ENCODE data around the gene ACSL5. TPM values are rescaled to one million over a fixed set of nuclear protein-coding genes. Genes with fewer than 3 reads are reported as not detected.

Gene ACSL5
- polyA plus RNA-seq, 1 of the 3 experiments (the other 2 are of a cell fraction) = 0.08 TPM

GRCh38 chr10:112330162-112330561 is 43.8 kb upstream of the ACSL5 start:
- Histone ChIP-seq H3K9ac (no peak overlapping the region), H3K27me3 (ENCODE audit: insufficient read depth) (no peaks in the 10 kb centered on the region), H3K79me2 (ENCODE audit: insufficient read depth) (no peaks in the 10 kb centered on the region), H3K4me2 (no peak overlapping the region), H3F3A (replicated peaks; ENCODE audit: insufficient read depth) (no peaks in the 10 kb centered on the region), H3K9me3 (no peaks in the 10 kb centered on the region), H3K4me1 (ENCODE audit: control insufficient read depth in 1 of 2, insufficient read depth in 2 of 2, low read depth in 1 of 2, low read length in 1 of 2) (no peaks in the 10 kb centered on the region), H3K27ac (ENCODE audit: low read depth in 2 of 2, low read length in 1 of 2) (no peak overlapping the region), H4K20me1 (ENCODE audit: insufficient read depth) (no peaks in the 10 kb centered on the region), H3K9me2 (no peaks in the 10 kb centered on the region), H3K36me3 (replicated peaks in 1 of 2; ENCODE audit: control insufficient read depth in 1 of 2, insufficient read depth in 2 of 2, low read length in 1 of 2) (no peaks in the 10 kb centered on the region), H2AFZ (ENCODE audit: low read depth) (no peak overlapping the region), H3K4me3 (ENCODE audit: low read depth in 2 of 2, low read length in 1 of 2) (no peak overlapping the region)
- TF ChIP-seq GATA2 (CRISPR knock-in tag; IDR thresholded peaks at IDR 0.05) (no peak), ELF1 (IDR thresholded peaks at IDR 0.05) (no peak), RFX5 (IDR thresholded peaks at IDR 0.05; ENCODE audit: low read length) (no peak), RXRA (IDR thresholded peaks at IDR 0.05; ENCODE audit: borderline replicate concordance, low read depth) (no peak), FOXJ3 (CRISPR knock-in tag; IDR thresholded peaks at IDR 0.05) (no peak), ZBTB33 (IDR thresholded peaks at IDR 0.05; ENCODE audit: borderline replicate concordance, low read depth) (no peak), SMC3 (IDR thresholded peaks at IDR 0.05; ENCODE audit: low read depth, low read length) (no peak), YY1 (IDR thresholded peaks at IDR 0.05; ENCODE audit: low read depth) (no peak)
- WGBS (ENCODE audit: low lambda C conversion rate) = 37% methylated on average over 4 of the region's 4 CpGs
- no peak for DNase-seq
- ChIA-PET POLR2A (no interaction called here), CTCF (interaction anchor here (0.7 to 1.4 kb wide), 3 partner anchors 105 to 1254 kb away, joined by 3 to 4 read pairs (median 4); partner anchors contain the start of gene ADRA2A)

DNA sequence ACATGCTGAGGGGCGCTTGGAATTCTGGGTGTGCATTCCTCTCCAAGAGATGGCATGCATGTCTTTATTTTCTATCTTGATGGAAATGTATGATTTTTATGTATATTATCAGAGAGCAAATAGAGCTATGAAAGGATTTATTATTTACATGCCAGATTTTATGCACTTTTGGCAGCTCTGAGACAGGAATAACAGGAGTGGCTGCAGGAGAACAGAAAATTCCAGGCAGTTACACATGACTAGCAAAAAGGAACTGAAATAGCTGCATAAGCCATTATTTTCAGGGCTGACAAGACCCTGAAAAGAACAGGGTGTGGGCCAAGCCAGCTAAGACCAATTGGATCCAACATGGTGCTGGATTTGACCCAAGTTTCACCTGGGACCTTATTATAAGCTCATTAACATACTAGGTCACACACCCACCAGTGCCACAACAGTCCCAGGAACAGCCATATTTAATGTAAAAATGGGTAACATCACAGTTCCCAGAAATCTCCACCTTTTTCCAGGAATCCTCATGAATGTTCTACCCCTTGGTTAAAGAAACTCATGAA is 43.2 kb upstream of the ACSL5 start:
- Histone ChIP-seq H3K4me1 (ENCODE audit: control insufficient read depth in 1 of 2, insufficient read depth in 2 of 2, low read depth in 1 of 2, low read length in 1 of 2) (no peaks in the 10 kb centered on the region), H4K20me1 (ENCODE audit: insufficient read depth) (no peaks in the 10 kb centered on the region), H3K79me2 (ENCODE audit: insufficient read depth) (no peaks in the 10 kb centered on the region), H3K9me3 (no peaks in the 10 kb centered on the region), H3K4me2 (no peak overlapping the region), H3K4me3 (ENCODE audit: low read depth in 2 of 2, low read length in 1 of 2) (no peak overlapping the region), H3K9me2 (no peaks in the 10 kb centered on the region), H2AFZ (ENCODE audit: low read depth) (no peak overlapping the region), H3K9ac (no peak overlapping the region), H3K27ac (ENCODE audit: low read depth in 2 of 2, low read length in 1 of 2) (no peak overlapping the region), H3K27me3 (ENCODE audit: insufficient read depth) (no peaks in the 10 kb centered on the region), H3F3A (replicated peaks; ENCODE audit: insufficient read depth) (no peaks in the 10 kb centered on the region), H3K36me3 (replicated peaks in 1 of 2; ENCODE audit: control insufficient read depth in 1 of 2, insufficient read depth in 2 of 2, low read length in 1 of 2) (no peaks in the 10 kb centered on the region)
- no peak for DNase-seq
- POLR2A ChIA-PET = no interaction called here
- CTCF ChIA-PET = interaction anchor here (0.7 to 1.4 kb wide), 3 partner anchors 105 to 1254 kb away, joined by 3 to 4 read pairs (median 4); partner anchors contain the start of gene ADRA2A
- WGBS (ENCODE audit: low lambda C conversion rate) = 38% methylated on average over 1 of the region's 1 CpG
- TF ChIP-seq SIN3A (IDR thresholded peaks at IDR 0.05; ENCODE audit: borderline replicate concordance, low read depth, low read length) = no peak

- Histone ChIP-seq H3K27me3 (ENCODE audit: insufficient read depth) (no peaks in the 10 kb centered on the region), H3K4me1 (ENCODE audit: control insufficient read depth in 1 of 2, insufficient read depth in 2 of 2, low read depth in 1 of 2, low read length in 1 of 2) (no peaks in the 10 kb centered on the region), H4K20me1 (ENCODE audit: insufficient read depth) (no peaks in the 10 kb centered on the region), H3K79me2 (ENCODE audit: insufficient read depth) (no peaks in the 10 kb centered on the region), H3K36me3 (replicated peaks in 1 of 2; ENCODE audit: control insufficient read depth in 1 of 2, insufficient read depth in 2 of 2, low read length in 1 of 2) (no peaks in the 10 kb centered on the region), H3K4me2 (no peak overlapping the region), H3K9me2 (no peaks in the 10 kb centered on the region), H2AFZ (ENCODE audit: low read depth) (no peak overlapping the region), H3K27ac (ENCODE audit: low read depth in 2 of 2, low read length in 1 of 2) (no peak overlapping the region), H3K4me3 (ENCODE audit: low read depth in 2 of 2, low read length in 1 of 2) (no peak overlapping the region), H3K9me3 (no peaks in the 10 kb centered on the region), H3K9ac (no peak overlapping the region), H3F3A (replicated peaks; ENCODE audit: insufficient read depth) (no peaks in the 10 kb centered on the region)
- no peak for DNase-seq
- CTCF ChIA-PET = no interaction called here
- POLR2A ChIA-PET = no interaction called here
- WGBS (ENCODE audit: low lambda C conversion rate) = 70% methylated on average over 3 of the region's 3 CpGs
- TF ChIP-seq ZBTB33 (IDR thresholded peaks at IDR 0.05; ENCODE audit: borderline replicate concordance, low read depth) = no peak
- TF ChIP-seq EP300 (IDR thresholded peaks at IDR 0.05; ENCODE audit: borderline replicate concordance in 1 of 2, low read depth in 1 of 2, low read length in 1 of 2) = no peak
These were observed 41.9 kb upstream of the ACSL5 start for GRCh38 chr10:112332022-112332421.
